Measurements from ENCODE around the gene TOP1.

GRCh38 chr20:41085606-41086005, 57.0 kb downstream of the TOP1 start:
- TF ChIP-seq CTCF (IDR thresholded peaks at IDR 0.05; ENCODE audit: low read length) (no peak), EZH2 (optimal IDR thresholded peaks at IDR 0.05; ENCODE audit: low read depth, low read length) (no peak)
